Posterior vena cava (tissue), 2 donors: ENCODE data around the gene COL19A1. TPM values are rescaled to one million over a fixed set of nuclear protein-coding genes. Genes with fewer than 3 reads are reported as not detected.
A peak's percentile ranks its signal among the peaks of the same experiment; 100 is the strongest.
"Not testable (repeated sequence)": the region's sequence is repeated elsewhere in the genome, so short reads cannot be mapped to it uniquely, and the experiment has no call there.

Experiments
- DNase-seq: peaks from one replicate; pipeline ENCODE4 v3.0.0-alpha.2; 2020; ENCODE audit warnings: low spot score
- intact Hi-C, 2 donors: fragments of 100-400 bp; cut with DNase I; formaldehyde crosslinking; loops; one replicate each; pipeline versions ENCODE4 v1.14.1 to v1.14.2; 2022 to 2023
- long read RNA-seq, 2 donors: library from polyadenylated mRNA; unstranded; transcript quantifications; one replicate each; pipeline ENCODE4 v2.0.0, GENCODE V29; 2020 to 2021
- total RNA-seq, 2 donors: library from RNA; stranded (reverse); fragmentation: NEBNext Ultra II Directional; extraction: Animal tissue kit (Norgen Biotek cat#: 25700); gene quantifications; one replicate each; pipeline ENCODE4 v1.2.1, GENCODE V29; 2021
- donor health status: DM: yes; HTN: yes; CAD: no.
- donor health status: DM: yes; HTN: yes; CAD: no.

COL19A1 gene
- under 1 TPM; 0.14 to 0.46 TPM for total RNA-seq
- long read RNA-seq, donor 1 = 0 reads
- long read RNA-seq, donor 2 = 0 reads

DNA sequence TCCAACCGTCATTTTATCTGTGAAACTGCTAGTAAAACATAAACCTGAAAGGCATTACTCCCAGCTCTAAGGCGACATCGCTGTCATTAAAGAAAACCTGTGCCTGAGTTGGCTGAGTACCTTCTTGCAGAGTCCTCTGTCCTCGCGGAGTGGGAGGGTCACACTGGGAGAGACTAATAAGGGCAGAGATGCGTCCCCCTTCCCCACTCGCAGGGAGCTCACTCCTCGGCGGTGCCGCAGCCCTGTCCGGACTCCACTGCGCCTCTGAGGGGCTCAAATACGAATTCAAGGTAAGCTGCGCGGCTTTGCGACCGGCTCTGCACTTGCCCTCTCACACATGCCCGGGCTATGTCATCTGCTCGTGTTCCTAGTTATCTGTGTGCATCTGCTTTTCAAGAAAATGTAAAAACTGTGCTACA, at the start of gene COL19A1:
COL19A1 (plus strand) TSS at position 206 of the 419 bp plus-strand sequence. CDS start 13,012 bp downstream, outside the sequence.
- DNase-seq = peak; percentile 74
- intact Hi-C loops = no loop called here

DNA sequence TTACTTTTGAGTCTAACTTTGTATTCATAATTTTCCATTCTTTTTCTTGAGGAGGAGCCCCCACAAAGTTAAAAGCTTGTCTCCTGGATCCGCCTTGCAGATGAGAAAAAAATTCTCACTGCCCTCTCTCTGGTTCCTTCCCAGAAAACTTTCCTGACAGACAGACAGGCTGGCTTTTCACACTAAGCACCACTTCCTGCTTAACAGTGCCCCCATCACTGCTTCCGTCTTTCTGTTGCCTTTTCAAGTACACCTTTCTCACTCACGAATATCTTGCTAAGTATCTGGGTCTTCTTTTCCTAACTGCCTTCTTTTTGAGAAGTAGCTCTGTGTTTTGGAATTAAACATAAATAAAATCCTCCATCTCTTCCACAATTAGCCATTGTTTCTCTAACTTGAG, 49.8 kb upstream of the COL19A1 start:
- intact Hi-C loops = no loop called here
- no peak for DNase-seq

DNA sequence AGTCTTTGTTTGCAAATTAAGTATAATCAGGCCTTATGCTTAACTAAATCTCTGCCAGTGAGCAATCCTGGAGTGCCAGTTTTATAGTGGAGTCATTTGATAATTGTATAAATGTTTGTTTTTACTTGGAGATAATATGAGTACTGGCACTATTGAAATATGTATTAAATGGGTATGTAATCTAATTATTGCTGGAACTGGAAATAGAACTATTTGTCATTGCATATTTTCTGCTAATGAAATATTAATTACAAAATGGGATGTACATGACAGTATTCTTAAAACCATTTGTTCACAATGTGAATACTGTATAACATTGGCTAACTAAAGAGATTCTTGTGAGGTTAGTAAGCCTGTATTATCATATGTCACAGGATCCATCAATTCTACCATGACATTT, 49.0 kb upstream of the COL19A1 start:
- DNase-seq = no peak
- intact Hi-C loops = no loop called here

DNA sequence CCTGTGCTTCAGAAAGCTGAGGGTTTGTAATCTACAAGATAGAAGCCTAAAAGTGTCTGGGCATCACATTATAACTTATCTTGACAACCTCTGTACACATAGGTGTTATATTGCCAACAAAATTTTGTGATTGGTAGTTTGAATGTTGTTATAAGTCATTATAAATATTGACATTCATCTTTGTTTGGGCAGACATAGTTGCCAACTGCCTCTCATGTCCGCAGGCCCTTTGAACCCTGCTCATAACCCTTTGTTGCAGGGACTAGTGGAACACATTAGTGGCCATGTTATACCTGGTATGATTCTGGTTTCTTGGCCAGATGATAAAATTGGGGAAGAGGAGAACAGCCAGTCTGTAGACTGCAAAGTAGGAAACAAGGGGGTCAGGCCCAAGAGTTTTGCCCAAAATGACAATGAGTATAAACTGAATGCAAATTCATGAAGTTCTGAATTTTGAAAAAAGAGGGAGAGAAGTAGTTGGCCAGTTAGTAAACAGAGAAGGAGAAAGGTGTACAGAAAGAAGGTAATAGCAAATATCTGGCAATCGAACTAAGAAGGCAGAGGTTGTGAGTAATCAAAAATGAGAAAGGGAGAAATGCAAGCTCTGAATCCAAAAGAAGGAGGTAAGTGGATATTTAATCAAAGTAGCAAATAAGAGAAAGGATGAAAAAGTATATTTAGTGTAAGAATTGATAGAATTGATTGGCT, 48.0 kb upstream of the COL19A1 start:
- intact Hi-C loops = no loop called here

DNA sequence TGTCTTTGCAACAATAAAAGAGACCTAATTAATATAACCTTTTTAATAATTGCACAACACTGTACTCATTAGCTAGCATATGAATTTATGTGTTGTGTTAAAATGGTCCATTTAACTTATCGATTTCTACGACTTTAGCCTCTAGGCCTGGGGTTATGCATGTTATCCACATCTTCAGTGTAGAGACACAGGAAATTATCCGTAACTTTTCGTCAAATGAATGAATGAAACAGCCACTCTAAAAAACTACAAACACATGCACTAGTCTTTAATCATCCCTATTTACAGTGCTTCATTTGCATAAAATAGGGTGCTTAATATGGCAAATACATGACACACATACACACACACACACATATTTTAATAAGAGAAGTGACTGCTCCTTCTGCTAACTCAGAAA, 47.2 kb upstream of the COL19A1 start:
- no peak for DNase-seq
- intact Hi-C loops = no loop called here

More for the DNA sequence above, 48.0 kb upstream of the COL19A1 start:
- no peak for DNase-seq

DNA sequence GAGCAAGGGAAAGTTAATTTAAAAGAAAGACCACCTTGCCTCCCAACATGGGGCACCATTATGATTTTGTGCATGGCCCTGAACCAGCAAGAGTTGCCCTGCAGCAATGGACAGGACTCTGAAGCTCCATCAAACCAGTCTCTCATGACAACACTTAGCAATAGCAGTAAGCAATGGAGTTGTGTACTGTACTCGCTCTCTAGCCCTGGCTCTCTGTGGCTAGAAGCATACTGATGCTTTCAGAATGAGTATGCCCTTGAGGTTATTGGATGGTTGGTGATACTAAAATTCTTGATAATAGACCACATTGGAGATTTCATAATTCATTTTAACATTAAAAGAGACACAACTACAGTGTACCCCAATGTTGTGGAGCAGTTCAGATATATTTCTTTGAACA, 46.3 kb upstream of the COL19A1 start:
- DNase-seq = no peak
- intact Hi-C loops = no loop called here

DNA sequence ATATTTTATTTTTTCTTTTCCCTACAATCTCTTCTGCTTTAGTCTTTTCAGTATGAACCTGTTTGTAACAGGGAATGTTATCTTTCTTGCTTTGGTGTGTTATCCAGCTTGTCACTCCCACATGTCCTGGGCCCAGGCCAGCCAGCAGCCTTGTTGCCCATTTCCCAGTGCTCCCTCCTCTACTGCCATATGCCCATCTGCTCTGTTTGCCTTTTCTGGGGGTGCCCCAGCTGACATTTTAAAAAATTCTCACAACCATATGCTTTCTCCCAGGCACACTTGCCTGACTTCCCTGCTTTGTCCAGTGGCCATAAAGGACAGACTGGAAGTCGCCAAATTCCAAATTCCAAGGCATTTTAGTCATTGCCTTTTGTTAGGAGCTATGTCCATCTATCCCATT, 45.9 kb upstream of the COL19A1 start:
- no peak for DNase-seq
- intact Hi-C loops = no loop called here

DNA sequence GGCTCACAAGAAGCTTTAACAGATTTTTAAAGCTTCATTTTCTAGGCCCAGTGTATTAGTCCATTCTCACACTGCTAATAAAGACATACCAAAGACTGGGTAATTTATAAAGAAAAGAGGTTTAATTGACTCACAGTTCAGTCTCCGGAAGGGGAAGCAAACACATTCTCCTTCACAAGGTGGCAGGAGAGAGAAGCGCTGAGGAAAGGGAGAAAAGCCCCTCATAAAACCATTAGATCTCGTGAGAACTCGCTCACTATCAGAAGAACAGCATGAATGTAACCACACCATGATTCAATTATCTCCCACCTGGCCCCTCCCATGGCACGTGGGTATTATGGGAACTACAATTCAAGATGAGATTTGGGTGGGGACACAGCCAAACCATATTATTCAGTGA, 42.0 kb upstream of the COL19A1 start:
- intact Hi-C loops, DNase-seq: not testable (repeated sequence)

DNA sequence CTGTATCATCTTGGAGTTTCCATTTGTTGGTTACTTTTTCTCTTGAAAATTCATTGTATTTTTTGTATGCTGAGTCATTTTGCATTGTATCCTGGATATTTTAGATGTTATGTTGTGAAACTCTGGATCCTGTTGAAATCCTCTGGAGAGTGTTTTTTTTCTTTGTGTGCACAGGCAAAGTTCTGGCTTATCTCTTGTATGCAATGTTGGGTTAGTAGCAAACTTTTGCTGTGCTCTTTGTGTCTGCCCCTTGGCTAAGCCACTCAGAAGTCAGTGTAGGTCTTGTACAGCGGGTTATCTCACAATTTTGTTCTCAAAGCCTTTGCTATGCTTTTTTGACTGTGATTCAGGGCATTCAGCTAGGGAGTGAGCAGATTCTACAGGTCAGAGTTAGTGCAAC, 40.5 kb upstream of the COL19A1 start:
- intact Hi-C loops = no loop called here
- DNase-seq = no peak

DNA sequence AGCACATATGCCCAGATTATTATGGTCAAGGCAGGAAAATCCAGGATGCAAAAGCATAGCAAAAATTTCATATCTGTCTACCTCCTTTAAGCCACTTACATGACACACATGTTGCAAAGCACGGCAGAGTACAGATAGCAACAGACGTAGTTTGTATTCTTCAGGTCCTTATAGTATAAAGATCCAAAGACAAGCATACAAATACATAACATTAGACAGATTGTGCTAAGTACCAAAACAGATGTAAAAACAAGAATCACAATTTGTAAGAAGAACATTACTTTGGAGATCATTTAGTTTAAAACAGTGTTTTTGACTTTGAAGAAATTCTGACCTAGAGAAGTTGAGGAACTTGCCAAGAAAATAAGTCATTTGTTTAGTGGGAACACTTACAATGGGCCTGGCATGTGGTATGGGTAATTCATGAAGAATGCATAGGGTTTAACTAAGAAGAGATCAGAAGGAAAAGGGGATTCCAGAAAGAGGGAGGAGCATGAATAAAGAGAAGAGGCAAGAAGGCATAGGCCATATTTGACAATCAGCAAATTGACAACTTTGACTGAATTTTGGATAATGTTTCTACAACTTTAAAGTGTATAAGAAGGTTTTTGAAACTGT, 39.0 kb upstream of the COL19A1 start:
- intact Hi-C loops = no loop called here

DNA sequence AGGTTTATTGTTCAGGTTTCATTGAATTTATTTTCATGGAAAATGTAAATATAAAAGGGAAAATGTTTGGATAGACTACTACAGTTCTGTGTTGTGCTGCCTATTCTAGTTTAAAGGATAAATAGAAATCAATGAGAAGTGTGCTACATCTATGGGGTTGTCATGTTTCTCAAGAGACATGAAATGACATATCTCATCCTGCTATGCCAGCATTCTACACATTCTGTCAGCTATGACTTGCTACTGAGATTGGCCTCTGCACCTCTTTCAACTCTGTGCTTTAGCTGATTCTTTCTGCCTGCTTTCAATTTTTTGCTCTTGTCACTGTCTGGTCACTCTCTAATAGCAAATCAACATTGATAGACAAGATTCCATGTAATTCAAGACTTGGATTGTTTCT, 33.8 kb upstream of the COL19A1 start:
- intact Hi-C loops = no loop called here
- no peak for DNase-seq

More for the DNA sequence above, 39.0 kb upstream of the COL19A1 start:
- DNase-seq = no peak

DNA sequence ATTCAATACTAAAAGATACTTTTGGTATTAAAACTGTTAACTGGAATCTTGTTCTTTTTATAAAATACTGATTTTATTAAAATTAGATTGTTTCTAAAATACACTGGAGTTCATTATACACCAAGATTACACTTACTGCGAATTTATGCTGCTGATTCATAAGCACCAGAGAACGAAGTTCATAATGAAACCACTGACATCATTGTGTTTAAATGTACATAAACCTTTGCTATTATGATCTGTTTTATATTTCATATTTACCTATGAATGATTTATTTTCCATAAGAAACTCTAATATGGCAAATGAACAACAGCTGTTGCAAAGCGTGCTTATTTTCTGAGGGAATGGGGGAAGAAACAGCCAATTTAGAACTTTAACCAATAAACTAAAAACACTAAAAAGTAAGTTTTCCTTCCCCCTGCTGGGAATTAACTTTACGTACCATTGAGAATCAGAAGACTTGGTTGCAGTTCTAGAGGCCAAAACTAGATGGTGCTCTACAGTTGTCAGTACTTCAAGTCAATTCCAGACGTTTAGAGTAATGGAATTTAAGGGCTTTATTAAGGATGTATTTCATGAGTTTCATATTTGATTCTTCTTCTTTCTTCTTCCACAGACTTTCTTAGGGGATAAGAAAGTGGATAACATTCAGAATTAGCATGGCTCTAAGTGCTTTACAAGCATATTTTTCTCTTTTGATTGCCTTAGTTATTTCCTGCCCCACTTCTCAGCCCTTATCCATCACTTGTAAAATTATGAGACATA, 30.8 kb upstream of the COL19A1 start:
- intact Hi-C loops = no loop called here
- DNase-seq = no peak

DNA sequence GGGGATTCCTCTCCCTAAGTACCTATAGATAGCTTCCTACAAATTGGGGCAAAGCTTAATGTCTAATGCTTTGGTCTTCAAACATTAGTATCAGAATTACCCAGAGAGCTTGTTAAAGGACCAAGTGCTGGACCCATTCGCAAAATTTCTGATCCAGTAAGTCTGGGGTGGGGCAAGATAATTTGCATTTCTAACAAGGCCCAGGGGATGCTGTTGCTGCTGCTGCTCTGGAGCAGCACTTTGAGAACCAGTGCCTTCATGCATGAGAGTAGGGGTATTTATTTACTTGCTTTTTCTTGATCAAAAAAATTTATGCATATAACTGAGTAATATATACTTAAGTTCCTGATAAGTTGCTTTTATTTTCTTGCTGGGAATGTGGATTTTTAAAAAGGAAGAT, 24.5 kb upstream of the COL19A1 start:
- intact Hi-C loops = no loop called here
- DNase-seq = no peak

DNA sequence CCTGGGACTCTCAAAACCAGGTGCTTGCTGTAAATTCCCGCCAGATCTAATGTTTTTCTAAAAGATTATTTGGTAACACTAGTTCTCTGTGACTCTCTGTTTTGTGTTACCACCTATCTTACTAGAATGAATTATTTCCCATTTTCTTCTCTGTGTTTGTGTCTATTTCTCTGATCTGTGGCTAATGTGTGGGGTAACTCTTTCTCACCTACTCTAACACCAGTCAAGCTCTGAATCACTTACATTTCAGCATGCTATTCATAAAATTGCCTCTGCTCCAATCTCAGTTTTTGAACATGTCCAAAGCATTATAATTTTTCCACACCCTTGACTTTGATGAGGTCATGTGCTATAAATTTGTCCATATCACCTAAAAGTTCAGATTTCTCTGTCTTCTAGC, 23.2 kb upstream of the COL19A1 start:
- no peak for DNase-seq
- intact Hi-C loops = no loop called here

DNA sequence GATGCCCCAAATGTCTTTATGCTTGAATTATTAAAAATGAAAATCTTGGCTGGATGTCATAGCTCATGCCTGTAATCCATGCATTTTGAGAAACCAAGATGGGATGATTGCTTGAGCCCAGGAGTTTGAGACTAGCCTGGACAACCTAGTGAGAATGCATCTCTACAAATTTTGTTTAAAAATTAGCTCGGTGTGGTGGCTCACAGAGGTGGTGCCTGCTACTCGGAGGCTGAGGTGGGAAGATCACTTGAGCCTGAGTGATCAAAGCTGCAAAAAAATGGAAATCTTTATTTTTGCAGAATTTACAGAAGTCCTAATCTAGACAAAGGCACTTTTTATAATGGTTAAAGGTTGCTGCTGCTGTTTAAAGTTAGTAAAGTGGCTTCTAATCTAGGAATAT, 20.0 kb upstream of the COL19A1 start:
- intact Hi-C loops = no loop called here

DNA sequence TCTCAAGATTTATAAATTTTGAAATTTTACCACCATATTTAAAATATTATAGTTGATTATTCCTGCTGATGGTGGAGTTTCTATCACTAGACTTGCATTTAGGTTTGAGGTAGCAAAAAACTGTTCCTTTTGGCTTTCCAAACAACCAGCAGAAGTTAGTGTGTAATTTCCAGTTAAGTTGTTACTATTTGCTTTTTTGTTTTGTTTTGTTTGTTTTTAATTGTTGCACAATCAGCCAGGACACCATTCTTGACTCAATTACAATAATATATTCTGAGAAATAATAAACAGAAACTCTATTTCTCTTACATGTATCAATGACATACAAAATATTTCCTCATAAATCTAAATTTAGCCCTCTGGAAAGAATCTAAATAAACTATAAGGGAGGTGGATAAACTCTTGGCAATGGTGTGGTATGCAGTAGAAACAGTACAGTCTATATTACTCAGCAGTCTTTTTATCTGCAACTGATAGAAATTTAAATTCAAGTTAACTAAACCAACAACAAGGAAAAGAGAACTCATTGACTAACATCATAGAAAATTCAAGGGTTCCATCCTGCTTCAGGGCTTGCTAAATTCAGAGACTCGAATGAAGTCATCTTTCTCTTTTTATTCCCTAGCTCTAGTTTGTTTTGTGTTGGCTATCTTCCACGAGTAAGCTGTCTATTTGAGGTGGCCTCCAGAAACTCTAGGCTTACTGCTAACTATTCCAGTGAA, 19.4 kb upstream of the COL19A1 start:
- intact Hi-C loops = no loop called here
- no peak for DNase-seq

More for the DNA sequence above, 20.0 kb upstream of the COL19A1 start:
- DNase-seq = no peak

DNA sequence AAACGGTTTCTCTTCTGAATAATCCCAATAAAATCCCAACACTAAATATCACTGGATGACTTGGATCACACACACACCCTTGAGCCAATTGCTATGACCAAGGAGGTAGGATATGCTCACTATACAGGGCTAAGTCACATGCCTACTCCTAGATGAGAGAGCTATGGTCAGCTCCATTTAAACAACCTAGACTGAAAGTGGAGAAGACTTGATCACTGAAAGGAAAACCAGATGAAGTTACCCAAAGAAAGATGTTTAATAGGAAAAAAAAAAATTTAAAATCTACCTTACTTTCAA, 18.9 kb upstream of the COL19A1 start:
- intact Hi-C loops = no loop called here
- DNase-seq = no peak

DNA sequence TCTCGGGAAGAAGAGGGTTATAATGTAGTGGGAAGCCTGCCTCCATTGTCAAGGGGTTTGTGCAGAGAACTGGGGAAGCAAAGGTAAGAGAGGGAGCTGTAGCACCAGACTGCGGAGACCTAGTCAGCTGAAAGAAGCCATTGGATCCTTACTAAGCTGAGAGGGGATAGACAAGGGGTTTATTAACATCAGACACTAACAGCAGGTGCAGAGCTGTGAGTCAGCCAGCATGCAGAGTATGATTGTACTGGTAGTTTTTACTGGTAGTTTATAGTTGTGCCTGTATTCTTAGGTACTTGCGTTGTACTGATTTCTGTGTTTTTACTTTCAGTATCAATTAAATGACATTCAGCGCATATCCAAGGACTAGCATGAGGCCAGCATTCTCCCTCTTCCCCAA, 17.8 kb upstream of the COL19A1 start:
- DNase-seq = no peak
- intact Hi-C loops = no loop called here

DNA sequence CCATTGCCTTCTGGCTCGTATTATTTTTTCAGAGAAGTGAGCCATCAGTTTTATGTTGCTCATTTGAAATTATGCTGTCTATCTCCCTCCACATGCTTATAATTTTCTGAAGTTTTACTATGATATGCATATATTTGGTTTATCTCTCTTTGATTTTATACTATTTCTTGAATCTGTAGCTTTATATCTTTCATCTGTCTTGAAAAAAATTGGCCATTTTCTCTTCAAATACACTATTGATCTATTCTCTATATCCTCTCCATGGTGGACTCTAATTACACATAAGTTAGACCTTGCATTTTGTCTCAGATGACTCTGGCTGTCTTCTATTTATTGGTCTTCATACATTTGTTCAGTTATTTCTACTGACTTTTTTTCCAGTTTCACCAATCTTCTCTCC, 13.7 kb upstream of the COL19A1 start:
- intact Hi-C loops = no loop called here
- no peak for DNase-seq

DNA sequence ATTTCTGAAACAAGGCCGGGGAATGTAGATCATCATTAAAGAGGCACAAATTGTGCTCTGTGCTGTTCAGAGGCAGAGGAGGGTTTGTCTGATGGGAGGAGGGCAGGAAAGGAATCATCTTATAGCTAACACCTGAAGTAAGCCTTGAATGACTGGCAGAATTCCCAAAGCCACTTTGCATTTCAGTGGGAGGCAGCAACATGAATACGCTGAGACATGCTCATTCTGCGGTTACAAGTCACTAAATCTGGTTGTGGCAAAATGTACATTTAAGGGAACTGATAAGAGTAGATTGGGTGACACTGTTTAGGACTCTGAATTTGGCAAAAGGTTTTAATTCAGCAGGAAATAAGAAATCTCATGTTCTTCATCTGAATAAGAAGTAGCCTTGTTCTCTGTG, 4.4 kb upstream of the COL19A1 start:
- intact Hi-C loops = no loop called here
- no peak for DNase-seq
